ENCODE measurements around the gene USE1.

The USE1 gene

GRCh38 chr19:17262557-17262956 is 47.4 kb downstream of the USE1 start:
- DNase-seq: no peak

- DNase-seq: no peak
Measured at GRCh38 chr19:17263712-17264640, 48.8 kb downstream of the USE1 start.

DNA sequence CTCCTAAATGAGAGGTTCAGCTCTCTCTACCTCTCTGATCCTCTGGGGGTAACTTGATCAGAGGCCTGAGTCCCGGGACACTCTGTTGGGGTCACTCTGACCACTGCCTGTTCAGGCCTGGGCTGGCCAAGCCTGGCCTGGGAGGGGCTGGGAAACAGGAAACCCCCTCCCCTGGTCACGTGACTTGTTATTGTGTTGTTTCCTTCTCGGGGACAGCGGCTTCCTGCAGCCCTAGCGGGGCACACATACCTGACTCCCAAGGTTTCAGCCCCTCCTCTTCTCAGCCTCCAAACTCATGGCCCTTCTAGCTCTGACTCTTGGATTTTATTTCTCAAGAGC is 49.5 kb downstream of the USE1 start, which contains the start of gene USHBP1:
Gene USHBP1 (minus strand): TSS at position 105 of the 339 bp plus-strand sequence. CDS start 446 bp downstream, outside the sequence.
- DNase-seq: no peak

DNA sequence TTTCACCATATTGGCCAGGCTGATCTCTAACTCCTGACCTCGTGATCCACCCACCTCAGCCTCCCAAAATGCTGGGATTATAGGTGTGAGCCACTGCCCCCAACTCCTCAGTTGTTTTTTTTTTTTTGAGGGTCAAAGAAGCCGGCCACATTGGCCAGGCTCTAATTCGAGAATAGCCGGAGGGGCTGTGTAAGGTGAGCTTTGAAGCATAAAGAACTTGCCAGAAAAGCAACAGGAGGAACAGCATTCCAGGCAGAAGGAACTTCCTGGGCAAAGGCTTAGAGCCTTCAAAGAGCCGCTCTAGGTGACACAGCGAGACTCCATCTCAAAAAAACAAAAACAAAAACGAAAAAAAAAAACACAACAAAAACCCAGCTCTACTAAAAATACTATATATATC is 50.9 kb downstream of the USE1 start:
- DNase-seq: no peak

GRCh38 chr19:17266589-17266974 is 51.4 kb downstream of the USE1 start:
- DNase-seq: no peak

- DNase-seq: peak; percentile 99
Measured at GRCh38 chr19:17266975-17267788, 52.0 kb downstream of the USE1 start, which contains the start of gene BABAM1. Gene BABAM1, plus strand, starts transcription at chr19:17267443. Its CDS starts 1,364 bp downstream, at chr19:17268807.

- no peak for DNase-seq
Measured at GRCh38 chr19:17268754-17269153, 53.6 kb downstream of the USE1 start.

Data from kidney glomerular epithelial cell (primary cell).